CD14-positive monocyte (primary cell): ENCODE results near the gene TOPBP1. TPM values are rescaled to one million over a fixed set of nuclear protein-coding genes. Genes with fewer than 3 reads are reported as not detected.

Source experiments
- DNase-seq, 3 donors: peaks; one replicate each; pipeline ENCODE4 v3.0.0-alpha.2; 2011 to 2022
- H2AFZ ChIP-seq: 2 replicates; pipeline ENCODE4 v1.6.0; 2012; ENCODE audit warnings: mild to moderate bottlenecking, low read depth, low read length, inconsistent platforms; ENCODE audit not compliant: insufficient read depth, poor library complexity, severe bottlenecking
- H3K27ac ChIP-seq, 2 donors: 1 replicate in 1 of 2; 2 replicates in 1 of 2; pipeline ENCODE4 v1.5.1; 2012 to 2013; ENCODE audit warnings: low read length in 2 of 2, control low read depth in 1 of 2, inconsistent platforms in 1 of 2, low read depth in 1 of 2, mild to moderate bottlenecking in 1 of 2
- H3K27me3 ChIP-seq, 2 donors: one replicate each; pipeline versions ENCODE4 v1.6.0 to v1.6.1; 2011 to 2013; ENCODE audit warnings: low read length in 2 of 2; ENCODE audit not compliant: control insufficient read depth in 2 of 2, insufficient read depth in 2 of 2
- H3K36me3 ChIP-seq, 2 donors: replicated peaks in 1 of 2; 1 replicate in 1 of 2; 2 replicates in 1 of 2; pipeline versions ENCODE4 v1.5.1 to v1.6.1; 2012 to 2013; ENCODE audit warnings: low read length in 2 of 2, control low read depth in 1 of 2, inconsistent platforms in 1 of 2, mild to moderate bottlenecking in 1 of 2; ENCODE audit not compliant: insufficient read depth in 2 of 2, control insufficient read depth in 1 of 2
- H3K4me1 ChIP-seq, 2 donors: 1 replicate in 1 of 2; 2 replicates in 1 of 2; pipeline versions ENCODE4 v1.5.1 to v1.6.1; 2012 to 2013; ENCODE audit warnings: low read length in 2 of 2, control low read depth in 1 of 2, inconsistent platforms in 1 of 2, mild to moderate bottlenecking in 1 of 2, moderate library complexity in 1 of 2; ENCODE audit not compliant: insufficient read depth in 2 of 2, control insufficient read depth in 1 of 2
- H3K4me2 ChIP-seq: replicated peaks from 2 replicates; pipeline ENCODE3; 2012; ENCODE audit warnings: low read length, moderate library complexity, mild to moderate bottlenecking; ENCODE audit not compliant: poor library complexity, severe bottlenecking; ENCODE audit errors: extremely low read depth
- H3K4me3 ChIP-seq, 3 experiments: fragments of 200-600 bp in 1 of 3; sonication (generic) in 1 of 3; replicated peaks in 1 of 3; 1 replicate in 2 of 3; 2 replicates in 1 of 3; pipeline ENCODE4 v1.5.1; 2011 to 2013; ENCODE audit warnings: low read length in 3 of 3, mild to moderate bottlenecking in 3 of 3, control low read depth in 2 of 3, low read depth in 2 of 3, inconsistent platforms in 1 of 3, moderate library complexity in 1 of 3
- H3K79me2 ChIP-seq: 2 replicates; pipeline ENCODE4 v1.6.0; 2012; ENCODE audit warnings: mild to moderate bottlenecking, control low read depth, inconsistent platforms, low read length, moderate library complexity; ENCODE audit not compliant: insufficient read depth
- H3K9ac ChIP-seq: 2 replicates; pipeline ENCODE4 v1.6.0; 2017; ENCODE audit warnings: low read length, mild to moderate bottlenecking; ENCODE audit not compliant: insufficient read depth, poor library complexity, severe bottlenecking
- H3K9me3 ChIP-seq, 2 donors: replicated peaks in 1 of 2; 1 replicate in 1 of 2; 2 replicates in 1 of 2; pipeline versions ENCODE4 v1.5.1 to v1.6.1; 2012 to 2013; ENCODE audit warnings: low read length in 2 of 2, control low read depth in 1 of 2; ENCODE audit not compliant: control insufficient read depth in 1 of 2, insufficient read depth in 1 of 2
- H4K20me1 ChIP-seq: 2 replicates; pipeline ENCODE4 v1.6.0; 2012; ENCODE audit warnings: mild to moderate bottlenecking, low read length, control low read depth, moderate library complexity; ENCODE audit not compliant: insufficient read depth
- H3K27ac Mint-ChIP-seq, 7 donors: one replicate each; pipeline ENCODE4 v1.8.0; 2020; ENCODE audit warnings: mild to moderate bottlenecking in 7 of 7, mixed read lengths in 7 of 7, moderate library complexity in 6 of 7, inconsistent platforms in 2 of 7
- H3K27me3 Mint-ChIP-seq, 3 donors: one replicate each; pipeline ENCODE4 v1.8.0; 2021 to 2022; ENCODE audit warnings: low read depth in 3 of 3, mild to moderate bottlenecking in 3 of 3, mixed read lengths in 3 of 3, moderate library complexity in 3 of 3, inconsistent platforms in 1 of 3
- H3K36me3 Mint-ChIP-seq, 2 donors: one replicate each; pipeline ENCODE4 v1.8.0; 2020; ENCODE audit warnings: mixed read lengths in 2 of 2, inconsistent platforms in 1 of 2, mild to moderate bottlenecking in 1 of 2
- H3K4me1 Mint-ChIP-seq: one replicate; pipeline ENCODE4 v1.8.0; 2020; ENCODE audit warnings: mild to moderate bottlenecking, mixed read lengths
- H3K4me3 Mint-ChIP-seq, 2 donors: one replicate each; pipeline ENCODE4 v1.8.0; 2020; ENCODE audit warnings: mild to moderate bottlenecking in 2 of 2, mixed read lengths in 2 of 2, moderate library complexity in 1 of 2
- H3K9me3 Mint-ChIP-seq, 7 donors: one replicate each; pipeline ENCODE4 v1.8.0; 2020 to 2022; ENCODE audit warnings: mixed read lengths in 7 of 7, mild to moderate bottlenecking in 6 of 7, moderate library complexity in 6 of 7, inconsistent platforms in 2 of 7
- WGBS: methylation state at CpG from one replicate; pipeline ENCODE4 v1.1.5; 2013; ENCODE audit warnings: missing lambda C conversion rate; ENCODE audit not compliant: insufficient coverage; 5-methylcytosine and 5-hydroxymethylcytosine counted together
- intact Hi-C, 2 donors: fragments of 100-400 bp; cut with micrococcal nuclease; formaldehyde crosslinking; loops; one replicate each; pipeline versions ENCODE4 v1.15.0 to v1.15.1; 2023
- polyA plus RNA-seq, 3 donors: library from polyadenylated mRNA; depleted of rRNA in 1 of 3; unstranded in 2 of 3; stranded (reverse) in 1 of 3; fragments of 300-500 nt in 2 of 3; fragments of >200 nt in 1 of 3; fragmentation: Illumina TruSeq in 2 of 3; gene quantifications; 1 replicate in 2 of 3; 2 replicates in 1 of 3; pipeline ENCODE4 v1.2.3, GENCODE V29; 2012 to 2021
- TF ChIP-seq, protein P1 (sequence below): fragments of 200-600 bp; IDR thresholded peaks from one replicate; pipeline ENCODE4 v1.8.0; 2022; ENCODE audit warnings: antibody characterized with exemption, mild to moderate bottlenecking

TOPBP1 gene
- polyA plus RNA-seq, 3 donors = 4.9 to 24.3 (median 7.0) TPM

DNA sequence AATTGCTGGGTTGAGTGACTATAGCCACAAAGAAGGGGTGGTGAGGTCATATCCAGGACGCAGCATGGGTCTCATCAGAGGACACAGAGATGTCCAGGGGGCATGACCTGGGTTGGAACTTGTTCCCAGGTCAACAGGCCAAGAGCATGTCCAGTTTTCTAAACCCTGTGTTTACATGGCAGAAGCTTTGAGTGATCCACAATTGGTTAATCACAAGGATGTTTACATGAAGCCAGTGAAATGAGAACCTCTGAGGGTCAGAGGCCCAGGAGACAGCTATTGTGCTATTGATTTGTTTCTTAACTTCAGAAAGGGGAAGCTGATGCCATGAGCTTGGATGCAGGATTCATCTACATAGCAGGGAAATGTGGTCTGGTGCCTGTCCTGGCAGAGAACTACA, 42.2 kb upstream of the TOPBP1 start:
- Mint-ChIP-seq H3K27ac (no peak overlapping the region), H3K9me3 (peaks cover 0 to 6% (median 2%) of the 10 kb centered on the region in 7 donors), H3K36me3 (no peaks in the 10 kb centered on the region), H3K4me1 (no peaks in the 10 kb centered on the region), H3K27me3 (peaks cover 0 to 11% (median 2%) of the 10 kb centered on the region in 3 donors), H3K4me3 (no peak overlapping the region)
- Histone ChIP-seq H4K20me1 (no peaks in the 10 kb centered on the region), H3K79me2 (no peaks in the 10 kb centered on the region), H3K4me2 (no peak overlapping the region), H3K4me1 (no peaks in the 10 kb centered on the region), H3K4me3 (no peak overlapping the region), H2AFZ (no peak overlapping the region), H3K27ac (no peak overlapping the region), H3K9ac (no peak overlapping the region), H3K27me3 (no peaks in the 10 kb centered on the region), H3K9me3 (peaks cover 0 to 6% of the 10 kb centered on the region in 2 donors), H3K36me3 (no peaks in the 10 kb centered on the region)
- DNase-seq = no peak
- intact Hi-C loops = no loop called here
- WGBS = 70% methylated on average over 1 of the region's 1 CpG
- TF ChIP-seq, protein P1, sequence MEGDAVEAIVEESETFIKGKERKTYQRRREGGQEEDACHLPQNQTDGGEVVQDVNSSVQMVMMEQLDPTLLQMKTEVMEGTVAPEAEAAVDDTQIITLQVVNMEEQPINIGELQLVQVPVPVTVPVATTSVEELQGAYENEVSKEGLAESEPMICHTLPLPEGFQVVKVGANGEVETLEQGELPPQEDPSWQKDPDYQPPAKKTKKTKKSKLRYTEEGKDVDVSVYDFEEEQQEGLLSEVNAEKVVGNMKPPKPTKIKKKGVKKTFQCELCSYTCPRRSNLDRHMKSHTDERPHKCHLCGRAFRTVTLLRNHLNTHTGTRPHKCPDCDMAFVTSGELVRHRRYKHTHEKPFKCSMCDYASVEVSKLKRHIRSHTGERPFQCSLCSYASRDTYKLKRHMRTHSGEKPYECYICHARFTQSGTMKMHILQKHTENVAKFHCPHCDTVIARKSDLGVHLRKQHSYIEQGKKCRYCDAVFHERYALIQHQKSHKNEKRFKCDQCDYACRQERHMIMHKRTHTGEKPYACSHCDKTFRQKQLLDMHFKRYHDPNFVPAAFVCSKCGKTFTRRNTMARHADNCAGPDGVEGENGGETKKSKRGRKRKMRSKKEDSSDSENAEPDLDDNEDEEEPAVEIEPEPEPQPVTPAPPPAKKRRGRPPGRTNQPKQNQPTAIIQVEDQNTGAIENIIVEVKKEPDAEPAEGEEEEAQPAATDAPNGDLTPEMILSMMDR = no peak

DNA sequence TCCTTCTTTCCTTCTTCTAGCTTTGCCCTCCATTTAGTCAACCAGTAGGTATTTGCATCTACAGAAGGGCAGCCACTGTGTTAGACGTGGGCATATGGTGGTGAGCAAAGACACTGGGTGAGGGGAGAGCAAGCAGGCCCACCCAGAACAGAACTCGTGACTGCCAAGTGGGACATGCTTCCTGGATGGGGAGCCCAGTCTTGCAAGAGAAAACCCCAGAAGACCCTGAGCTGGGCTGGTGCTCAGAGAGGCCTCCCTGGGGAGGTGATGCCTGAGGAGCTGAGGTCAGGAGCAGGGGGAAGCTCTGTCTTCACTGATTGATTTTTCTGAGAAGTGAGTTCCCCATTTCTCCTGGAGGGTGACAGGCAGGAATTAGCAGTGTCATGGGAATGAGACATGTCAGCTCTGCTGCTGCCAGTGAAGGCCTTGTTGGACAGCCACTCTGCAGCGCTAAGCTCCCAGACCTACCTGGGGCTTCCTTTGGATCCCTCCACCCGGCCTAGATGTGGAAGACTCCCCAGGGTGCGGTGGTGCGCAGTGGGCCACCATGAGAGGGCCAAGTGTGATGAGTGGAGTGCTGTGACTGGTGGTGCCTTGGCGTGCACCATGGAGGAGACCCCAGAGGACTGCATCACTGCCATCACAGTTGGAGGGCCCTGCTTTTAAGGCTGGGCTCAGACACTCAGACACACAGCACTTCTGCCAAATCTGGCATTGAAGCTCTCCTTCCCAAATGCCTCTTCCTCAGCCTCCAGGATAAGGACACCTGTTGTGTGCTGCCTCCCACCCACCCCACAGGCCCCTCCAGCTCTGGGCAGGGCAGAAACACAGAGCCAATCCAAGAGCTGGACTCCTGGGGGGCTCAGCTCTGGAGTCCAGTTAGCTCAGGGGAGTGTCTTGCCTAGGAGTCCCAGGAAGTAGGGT, 40.0 kb upstream of the TOPBP1 start:
- TF ChIP-seq, protein P1 = no peak
- Histone ChIP-seq H4K20me1 (no peaks in the 10 kb centered on the region), H3K9ac (no peak overlapping the region), H3K27ac (no peak overlapping the region), H3K36me3 (no peaks in the 10 kb centered on the region), H3K4me1 (no peaks in the 10 kb centered on the region), H2AFZ (no peak overlapping the region), H3K4me3 (no peak overlapping the region), H3K79me2 (no peaks in the 10 kb centered on the region), H3K27me3 (no peaks in the 10 kb centered on the region), H3K4me2 (no peak overlapping the region), H3K9me3 (peaks cover 5 to 14% of the 10 kb centered on the region in 2 donors)
- Mint-ChIP-seq H3K36me3 (no peaks in the 10 kb centered on the region), H3K27me3 (peaks cover 0 to 5% (median 2%) of the 10 kb centered on the region in 3 donors), H3K27ac (no peak overlapping the region), H3K4me3 (no peak overlapping the region), H3K9me3 (peaks cover 4 to 11% (median 8%) of the 10 kb centered on the region in 7 donors), H3K4me1 (no peaks in the 10 kb centered on the region)
- 93% methylated on average over 6 of the region's 7 CpGs for WGBS
- DNase-seq = no peak
- intact Hi-C loops = no loop called here
